ENCODE results near the gene UGGT1. TPM values are rescaled to one million over a fixed set of nuclear protein-coding genes. Genes with fewer than 3 reads are reported as not detected.
A peak's percentile ranks its signal among the peaks of the same experiment; 100 is the strongest.

The UGGT1 gene
- polyA plus RNA-seq, 2 of the 4 experiments (the other 2 are of a cell fraction), result 24.2 to 56.4 TPM

DNA sequence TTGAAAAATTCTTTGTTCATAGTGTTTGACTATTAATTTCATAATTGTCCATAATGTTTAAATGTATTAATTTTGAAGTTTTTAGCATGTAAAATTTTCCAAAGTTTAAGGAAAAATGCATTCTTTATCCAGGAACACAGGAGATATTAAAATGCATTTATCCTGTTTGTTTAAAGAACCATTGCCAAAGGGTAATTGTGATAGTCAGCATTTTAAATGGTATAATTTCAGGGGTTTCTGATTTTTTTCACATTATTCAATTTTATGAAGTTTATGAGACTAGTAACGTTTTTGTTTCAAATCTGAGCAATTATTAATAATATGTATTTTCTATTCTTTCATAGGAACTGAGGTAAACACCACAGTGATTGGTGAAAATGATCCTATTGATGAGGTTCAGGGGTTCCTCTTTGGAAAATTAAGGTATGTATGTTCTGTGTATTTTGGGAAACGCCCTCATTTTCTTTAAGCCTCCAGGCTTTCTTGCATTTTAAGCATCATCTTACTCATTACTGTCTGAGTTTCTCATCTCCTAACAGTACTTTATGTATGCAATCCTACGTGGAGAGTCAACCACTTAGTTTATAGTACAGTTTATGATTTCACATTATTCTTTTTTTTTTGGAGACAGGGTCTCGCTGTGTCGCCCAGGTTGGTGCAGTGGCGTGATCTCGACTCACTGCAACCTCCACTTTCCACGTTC lies 25.1 kb downstream of the UGGT1 start:
- FAIRE-seq, result no peak
- H3K4me1 ChIP-seq, result no peaks in the 10 kb centered on the region
- no peak for DNase-seq (ENCODE audit: low read depth in 1 of 2, low spot score in 1 of 2)
- POLR2A ChIA-PET, result no interaction called here
- WGBS (ENCODE audit: missing lambda C conversion rate), result 83% methylated on average over 8 of the region's 8 CpGs
- TF ChIP-seq CHD2 (IDR thresholded peaks at IDR 0.05; ENCODE audit: low read length, partially characterized antibody), result no peak
- TF ChIP-seq MAFK (IDR thresholded peaks at IDR 0.05; ENCODE audit: partially characterized antibody), result peak; percentile 64
- CTCF ChIA-PET, result interaction anchor here (1.2 kb wide), 1 partner anchor 28 kb away, joined by 4 read pairs; no protein-coding TSS in a partner anchor
- ATAC-seq, result no peak
- H3K4me2 ChIP-seq, result no peak overlapping the region
- H3K9me3 ChIP-seq, result no peaks in the 10 kb centered on the region
- H3K4me3 ChIP-seq, result no peak overlapping the region
- H3K27ac ChIP-seq, result no peak overlapping the region

DNA sequence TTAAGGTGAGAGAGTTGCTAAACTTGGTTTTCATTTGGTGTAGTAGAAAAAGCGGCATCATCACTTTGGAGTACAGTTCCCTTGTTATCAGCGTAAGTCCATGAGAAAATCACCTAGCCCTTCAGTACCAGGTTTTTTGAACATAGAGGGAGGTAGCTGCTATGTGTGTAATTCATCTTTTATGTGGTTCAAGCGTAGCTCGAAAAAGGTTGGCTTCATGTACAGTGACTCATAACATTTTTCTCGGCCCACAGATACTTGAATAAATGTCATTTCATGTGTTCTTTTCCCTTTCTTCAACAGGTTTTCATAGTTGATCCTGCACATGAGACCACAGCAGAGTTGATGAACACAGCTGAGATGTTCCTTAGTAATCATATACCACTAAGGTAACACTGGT lies 43.6 kb downstream of the UGGT1 start:
- CTCF ChIA-PET, result interaction anchor here (1.3 kb wide), 1 partner anchor 9 kb away, joined by 3 read pairs; no protein-coding TSS in a partner anchor
- POLR2A ChIA-PET, result no interaction called here
- DNase-seq (ENCODE audit: low read depth in 1 of 2, low spot score in 1 of 2) (no peak), FAIRE-seq (no peak), ATAC-seq (no peak)
- no peak overlapping the region for H3K4me2 ChIP-seq
- TF ChIP-seq RNF2 (IDR thresholded peaks at IDR 0.05; ENCODE audit: borderline replicate concordance, low read depth) (no peak), FOXS1 (CRISPR knock-in tag; IDR thresholded peaks at IDR 0.05) (no peak), HES2 (IDR thresholded peaks at IDR 0.05) (no peak)
- no peak overlapping the region for H3K27ac ChIP-seq
- WGBS (ENCODE audit: missing lambda C conversion rate), result 83% methylated on average over 5 of the region's 5 CpGs
- no peak overlapping the region for H3K4me3 ChIP-seq
- no peaks in the 10 kb centered on the region for H3K9me3 ChIP-seq
- no peaks in the 10 kb centered on the region for H3K4me1 ChIP-seq

- Histone ChIP-seq H3K4me1 (no peaks in the 10 kb centered on the region), H3K9me3 (no peaks in the 10 kb centered on the region), H3K4me2 (no peak overlapping the region), H3K4me3 (no peak overlapping the region), H3K27ac (no peak overlapping the region)
- ChIA-PET CTCF (no interaction called here), POLR2A (no interaction called here)
- FAIRE-seq (no peak), DNase-seq (ENCODE audit: low read depth in 1 of 2, low spot score in 1 of 2) (no peak), ATAC-seq (no peak)
- TF ChIP-seq RFX5 (IDR thresholded peaks at IDR 0.05) (no peak), SREBF2 (IDR thresholded peaks at IDR 0.05) (no peak), MAX (IDR thresholded peaks at IDR 0.05) (no peak), ZSCAN20 (CRISPR knock-in tag; IDR thresholded peaks at IDR 0.05) (no peak), NPAS2 (CRISPR knock-in tag; IDR thresholded peaks at IDR 0.05; ENCODE audit: borderline replicate concordance) (no peak), ZNF302 (CRISPR knock-in tag; IDR thresholded peaks at IDR 0.05) (no peak), POLR2A (IDR thresholded peaks at IDR 0.05; ENCODE audit: low read length) (no peak), HDAC2 (IDR thresholded peaks at IDR 0.05) (no peak), HOXA7 (CRISPR knock-in tag; IDR thresholded peaks at IDR 0.05) (no peak), CHD2 (IDR thresholded peaks at IDR 0.05; ENCODE audit: low read length, partially characterized antibody) (no peak), EP300 (IDR thresholded peaks at IDR 0.05) (no peak), FOXS1 (CRISPR knock-in tag; IDR thresholded peaks at IDR 0.05) (no peak), TFCP2L1 (CRISPR knock-in tag; IDR thresholded peaks at IDR 0.05) (no peak), ESRRA (IDR thresholded peaks at IDR 0.05; ENCODE audit: borderline replicate concordance, low read length) (no peak), NR3C1 (IDR thresholded peaks at IDR 0.05) (no peak)
- TF ChIP-seq, protein P1, sequence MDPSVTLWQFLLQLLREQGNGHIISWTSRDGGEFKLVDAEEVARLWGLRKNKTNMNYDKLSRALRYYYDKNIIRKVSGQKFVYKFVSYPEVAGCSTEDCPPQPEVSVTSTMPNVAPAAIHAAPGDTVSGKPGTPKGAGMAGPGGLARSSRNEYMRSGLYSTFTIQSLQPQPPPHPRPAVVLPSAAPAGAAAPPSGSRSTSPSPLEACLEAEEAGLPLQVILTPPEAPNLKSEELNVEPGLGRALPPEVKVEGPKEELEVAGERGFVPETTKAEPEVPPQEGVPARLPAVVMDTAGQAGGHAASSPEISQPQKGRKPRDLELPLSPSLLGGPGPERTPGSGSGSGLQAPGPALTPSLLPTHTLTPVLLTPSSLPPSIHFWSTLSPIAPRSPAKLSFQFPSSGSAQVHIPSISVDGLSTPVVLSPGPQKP (IDR thresholded peaks at IDR 0.05; ENCODE audit: low read depth, low read length), result no peak
- TF ChIP-seq, protein P2, sequence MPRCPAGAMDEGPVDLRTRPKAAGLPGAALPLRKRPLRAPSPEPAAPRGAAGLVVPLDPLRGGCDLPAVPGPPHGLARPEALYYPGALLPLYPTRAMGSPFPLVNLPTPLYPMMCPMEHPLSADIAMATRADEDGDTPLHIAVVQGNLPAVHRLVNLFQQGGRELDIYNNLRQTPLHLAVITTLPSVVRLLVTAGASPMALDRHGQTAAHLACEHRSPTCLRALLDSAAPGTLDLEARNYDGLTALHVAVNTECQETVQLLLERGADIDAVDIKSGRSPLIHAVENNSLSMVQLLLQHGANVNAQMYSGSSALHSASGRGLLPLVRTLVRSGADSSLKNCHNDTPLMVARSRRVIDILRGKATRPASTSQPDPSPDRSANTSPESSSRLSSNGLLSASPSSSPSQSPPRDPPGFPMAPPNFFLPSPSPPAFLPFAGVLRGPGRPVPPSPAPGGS (IDR thresholded peaks at IDR 0.05), result no peak
- TF ChIP-seq, protein P3, sequence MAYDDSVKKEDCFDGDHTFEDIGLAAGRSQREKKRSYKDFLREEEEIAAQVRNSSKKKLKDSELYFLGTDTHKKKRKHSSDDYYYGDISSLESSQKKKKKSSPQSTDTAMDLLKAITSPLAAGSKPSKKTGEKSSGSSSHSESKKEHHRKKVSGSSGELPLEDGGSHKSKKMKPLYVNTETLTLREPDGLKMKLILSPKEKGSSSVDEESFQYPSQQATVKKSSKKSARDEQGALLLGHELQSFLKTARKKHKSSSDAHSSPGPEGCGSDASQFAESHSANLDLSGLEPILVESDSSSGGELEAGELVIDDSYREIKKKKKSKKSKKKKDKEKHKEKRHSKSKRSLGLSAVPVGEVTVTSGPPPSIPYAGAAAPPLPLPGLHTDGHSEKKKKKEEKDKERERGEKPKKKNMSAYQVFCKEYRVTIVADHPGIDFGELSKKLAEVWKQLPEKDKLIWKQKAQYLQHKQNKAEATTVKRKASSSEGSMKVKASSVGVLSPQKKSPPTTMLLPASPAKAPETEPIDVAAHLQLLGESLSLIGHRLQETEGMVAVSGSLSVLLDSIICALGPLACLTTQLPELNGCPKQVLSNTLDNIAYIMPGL (CRISPR knock-in tag; IDR thresholded peaks at IDR 0.05; ENCODE audit: borderline replicate concordance), result no peak
- 95% methylated on average over 3 of the region's 3 CpGs for WGBS (ENCODE audit: missing lambda C conversion rate)
Measured at GRCh38 chr2:128137094-128137616, 46.2 kb downstream of the UGGT1 start.

Measured in A549 (cell line).